GM12892 (cell line): Measurements from ENCODE around the gene ITM2B.

ENCODE experiments used
- DNase-seq: peaks from one replicate; pipeline ENCODE4 v3.0.0; 2011; ENCODE audit not compliant: insufficient read length
- FAIRE-seq: peaks from 2 replicates; lab custom pipeline; 2011; peaks lifted over from hg19 to GRCh38; lab: Jason Lieb, UNC
- POLR2A ChIP-seq: IDR thresholded peaks from 2 replicates; pipeline ENCODE4 v1.6.1; 2011; ENCODE audit warnings: low read depth, low read length, control low read depth
- POLR2AphosphoS5 ChIP-seq: IDR thresholded peaks from 2 replicates; pipeline ENCODE4 v1.6.1; 2011; ENCODE audit warnings: low read depth, low read length, control low read depth
- TAF1 ChIP-seq: IDR thresholded peaks from 2 replicates; pipeline ENCODE4 v1.6.1; 2011; ENCODE audit warnings: low read depth, mild to moderate bottlenecking, control low read depth, low read length, borderline replicate concordance

The ITM2B gene

DNA sequence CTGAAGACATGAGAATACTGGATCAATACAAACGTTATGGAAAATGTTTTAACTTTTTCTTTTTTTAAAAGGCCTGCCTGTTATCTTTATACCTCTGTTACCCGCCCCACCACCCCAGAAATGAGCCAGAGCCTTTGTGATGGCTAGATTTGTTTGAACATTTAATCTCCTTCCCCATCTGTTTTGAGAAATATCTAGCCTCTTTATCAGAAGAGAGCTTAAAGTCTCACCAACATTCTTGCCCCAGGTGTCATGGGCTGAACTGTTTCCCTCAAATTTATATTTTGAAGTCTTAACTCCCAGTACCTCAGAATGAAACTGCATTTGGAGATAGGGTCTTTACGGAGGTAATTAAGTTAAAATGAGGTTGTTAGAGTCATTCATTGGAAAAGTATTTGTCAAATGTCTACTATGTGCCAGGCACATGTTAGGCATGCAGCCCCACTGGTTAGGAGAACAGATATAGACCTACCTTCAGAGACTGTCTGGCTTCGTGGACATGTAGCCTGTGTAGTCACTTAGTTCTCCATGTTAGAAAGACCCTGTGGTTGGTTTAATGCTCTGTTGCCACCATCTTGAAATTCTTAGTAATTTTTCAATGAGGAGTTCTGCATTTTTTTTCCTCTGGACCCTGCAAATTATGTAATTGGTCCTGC is 64.3 kb downstream of the ITM2B start:
- no peak for DNase-seq

GRCh38 chr13:48299591-48299990 is 66.6 kb downstream of the ITM2B start:
- FAIRE-seq (no peak), DNase-seq (no peak)
- TF ChIP-seq TAF1 = no peak
- TF ChIP-seq POLR2AphosphoS5 = no peak
- no peak for TF ChIP-seq POLR2A

More for the DNA sequence above, 64.3 kb downstream of the ITM2B start:
- FAIRE-seq = no peak
- TF ChIP-seq TAF1 = no peak
- no peak for TF ChIP-seq POLR2A
- TF ChIP-seq POLR2AphosphoS5 = no peak

DNA sequence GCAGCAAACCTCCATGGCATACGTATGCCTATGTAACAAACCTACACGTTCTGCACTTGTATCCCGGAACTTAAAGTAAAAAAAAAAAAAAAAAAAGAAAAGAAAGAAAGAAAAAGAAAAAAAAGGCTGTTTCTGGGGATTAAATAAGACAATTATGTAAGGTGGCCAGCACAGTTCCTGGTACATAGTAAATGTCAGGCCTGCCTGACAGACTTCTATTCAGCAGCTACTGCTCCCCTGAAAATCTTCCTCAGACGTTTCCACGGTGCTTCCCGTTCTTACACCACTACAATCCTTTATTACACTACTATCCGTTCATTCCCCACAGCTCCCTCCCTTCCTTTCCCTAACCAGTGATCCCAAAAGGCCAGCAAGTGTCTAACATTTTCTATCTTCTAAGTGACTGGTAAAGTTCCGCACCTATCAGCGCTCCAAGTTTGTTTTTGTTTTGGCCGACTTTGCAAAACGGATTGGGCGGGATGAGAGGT is 69.9 kb downstream of the ITM2B start:
- TF ChIP-seq POLR2A (no peak), POLR2AphosphoS5 (no peak), TAF1 (no peak)
- FAIRE-seq (peak; percentile 64), DNase-seq (no peak)

- DNase-seq (peak; percentile 69), FAIRE-seq (peak; percentile 95)
- TF ChIP-seq POLR2AphosphoS5 = no peak
- peak; percentile 30; the same call in 1 of the 2 replicates for TF ChIP-seq TAF1
- TF ChIP-seq POLR2A = peak; percentile 60; the same call in 1 of the 2 replicates
These were observed 70.5 kb downstream of the ITM2B start, which contains the start of gene RB1 for GRCh38 chr13:48303359-48304142. RB1 (plus strand) TSS chr13:48303751; CDS start chr13:48303913, 162 bp downstream.

DNA sequence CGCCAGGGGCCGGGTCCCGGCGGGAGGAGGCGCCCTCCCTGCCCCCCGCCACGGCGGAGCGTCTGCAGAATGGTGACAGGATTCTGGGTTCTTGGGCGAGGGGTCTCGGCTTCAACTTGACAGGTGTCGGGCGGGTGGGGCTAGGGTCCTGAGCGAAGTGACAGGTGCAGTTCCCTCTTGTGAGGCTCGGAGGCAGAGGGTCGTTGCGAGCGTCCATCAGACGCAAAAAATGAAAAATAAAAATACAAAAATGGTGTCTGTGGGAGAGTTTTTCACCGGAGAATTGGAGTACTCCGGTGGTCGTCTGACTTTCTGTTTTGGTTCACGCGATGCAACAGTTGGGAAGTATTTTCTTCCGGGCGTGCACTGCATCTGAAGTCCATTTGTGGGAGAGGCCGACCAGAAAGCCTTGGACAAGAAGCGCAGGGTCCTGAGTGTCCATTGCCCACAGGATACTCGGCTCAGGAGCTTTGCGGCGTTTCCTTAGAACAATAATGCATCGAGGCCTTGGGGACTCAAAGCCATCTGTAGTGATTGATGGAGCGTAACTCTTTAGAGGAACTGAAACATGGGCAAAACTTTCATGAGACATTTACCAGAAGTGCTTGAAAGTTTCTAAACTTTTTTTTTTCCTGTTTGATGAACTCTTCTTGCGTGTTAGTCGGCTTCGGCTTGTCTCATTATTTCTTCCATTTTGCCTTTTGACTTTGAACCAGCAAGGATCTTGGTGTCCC is 71.3 kb downstream of the ITM2B start:
- DNase-seq (peak; percentile 45), FAIRE-seq (peak; percentile 92)
- TF ChIP-seq POLR2AphosphoS5 (peak; percentile 59; the same call in 1 of the 2 replicates), POLR2A (peak; percentile 67), TAF1 (peak; percentile 60; the same call in 1 of the 2 replicates)

DNA sequence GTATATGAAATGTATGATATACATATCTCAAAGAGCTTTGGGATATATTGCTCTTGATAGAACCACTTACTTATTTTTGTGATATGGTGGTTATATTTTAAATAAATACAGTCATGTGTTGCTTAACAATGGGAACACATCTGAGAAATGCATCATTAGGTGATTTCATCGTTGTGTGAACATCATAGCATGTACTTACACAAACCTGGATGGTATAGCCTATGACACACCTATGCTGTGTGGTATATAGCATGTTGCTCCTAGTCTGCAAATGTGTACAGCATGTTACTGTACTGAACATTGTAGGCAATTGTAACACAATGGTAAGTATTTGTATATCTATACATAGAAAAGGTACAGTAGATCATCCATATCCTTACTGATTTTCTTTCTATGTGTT is 78.2 kb downstream of the ITM2B start:
- DNase-seq (no peak), FAIRE-seq (no peak)
- no peak for TF ChIP-seq TAF1
- no peak for TF ChIP-seq POLR2A
- TF ChIP-seq POLR2AphosphoS5 = no peak

DNA sequence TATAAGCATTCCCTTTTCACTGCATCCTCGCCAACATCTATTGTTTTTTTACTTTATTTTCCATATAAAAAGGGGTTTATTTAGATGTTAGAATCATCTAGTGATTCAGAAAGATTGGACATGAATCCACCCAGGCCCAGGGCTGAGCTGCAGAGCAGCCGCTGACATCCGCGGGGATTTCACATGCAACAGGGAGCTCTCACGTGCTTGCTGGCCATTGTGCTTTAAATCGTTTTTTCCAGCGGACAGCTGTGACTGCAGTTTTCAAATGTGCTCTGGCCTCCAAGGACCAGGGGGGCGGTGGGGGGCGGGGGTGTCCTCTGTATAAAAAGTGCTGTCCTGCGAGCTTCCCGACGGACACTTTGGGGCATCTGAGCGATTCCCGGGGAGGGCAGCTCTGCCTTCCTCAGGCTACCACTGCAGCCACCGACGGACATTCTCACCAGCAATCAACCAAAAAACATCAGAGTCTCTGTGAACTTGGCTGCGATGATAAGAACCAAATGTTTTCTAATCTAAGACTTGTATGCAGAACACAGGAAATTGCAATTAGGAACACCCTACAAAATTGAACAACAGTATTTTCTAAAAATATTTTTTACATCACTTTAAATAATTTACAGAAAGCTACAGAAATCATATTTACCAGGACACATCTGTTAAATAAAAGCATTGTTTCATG is 83.1 kb downstream of the ITM2B start:
- DNase-seq = no peak
- no peak for FAIRE-seq

DNA sequence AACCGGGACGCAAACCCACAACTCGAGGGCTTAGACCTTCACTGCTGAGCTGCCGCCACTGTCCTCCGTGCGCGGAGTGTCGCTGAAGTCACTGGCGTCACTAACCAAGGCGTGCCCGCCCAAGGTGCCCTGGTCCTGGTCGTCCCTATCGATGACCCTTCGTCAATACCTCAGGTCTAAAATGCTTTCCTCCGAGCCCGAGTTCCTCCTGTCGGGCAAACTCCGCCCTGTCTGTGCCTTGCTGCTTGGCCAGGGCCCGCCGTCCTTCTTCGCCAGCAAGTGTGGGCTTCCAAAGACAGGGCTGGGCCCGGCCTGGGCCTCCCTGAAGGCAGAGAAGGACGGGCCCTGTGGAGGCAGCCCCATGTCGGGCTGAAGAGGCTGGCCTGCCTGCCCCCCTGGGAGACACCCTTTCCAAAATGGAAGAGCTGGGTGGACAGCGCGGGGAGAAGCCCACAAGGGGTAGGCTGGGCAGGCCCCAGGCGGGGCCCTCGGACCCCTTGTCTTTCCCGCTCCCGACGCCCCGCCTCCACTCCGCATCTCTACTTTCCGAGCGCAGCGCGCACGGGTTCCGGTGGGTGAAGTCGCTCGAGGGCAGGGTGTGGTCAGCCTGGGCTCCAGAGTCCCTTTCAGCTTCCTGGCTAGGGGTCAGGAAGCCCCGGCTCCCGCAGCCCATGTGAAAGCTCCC is 84.0 kb downstream of the ITM2B start:
- DNase-seq (no peak), FAIRE-seq (no peak)
- TF ChIP-seq POLR2A (no peak), POLR2AphosphoS5 (no peak), TAF1 (no peak)

More for the DNA sequence above, 83.1 kb downstream of the ITM2B start:
- no peak for TF ChIP-seq POLR2AphosphoS5
- no peak for TF ChIP-seq POLR2A
- no peak for TF ChIP-seq TAF1

DNA sequence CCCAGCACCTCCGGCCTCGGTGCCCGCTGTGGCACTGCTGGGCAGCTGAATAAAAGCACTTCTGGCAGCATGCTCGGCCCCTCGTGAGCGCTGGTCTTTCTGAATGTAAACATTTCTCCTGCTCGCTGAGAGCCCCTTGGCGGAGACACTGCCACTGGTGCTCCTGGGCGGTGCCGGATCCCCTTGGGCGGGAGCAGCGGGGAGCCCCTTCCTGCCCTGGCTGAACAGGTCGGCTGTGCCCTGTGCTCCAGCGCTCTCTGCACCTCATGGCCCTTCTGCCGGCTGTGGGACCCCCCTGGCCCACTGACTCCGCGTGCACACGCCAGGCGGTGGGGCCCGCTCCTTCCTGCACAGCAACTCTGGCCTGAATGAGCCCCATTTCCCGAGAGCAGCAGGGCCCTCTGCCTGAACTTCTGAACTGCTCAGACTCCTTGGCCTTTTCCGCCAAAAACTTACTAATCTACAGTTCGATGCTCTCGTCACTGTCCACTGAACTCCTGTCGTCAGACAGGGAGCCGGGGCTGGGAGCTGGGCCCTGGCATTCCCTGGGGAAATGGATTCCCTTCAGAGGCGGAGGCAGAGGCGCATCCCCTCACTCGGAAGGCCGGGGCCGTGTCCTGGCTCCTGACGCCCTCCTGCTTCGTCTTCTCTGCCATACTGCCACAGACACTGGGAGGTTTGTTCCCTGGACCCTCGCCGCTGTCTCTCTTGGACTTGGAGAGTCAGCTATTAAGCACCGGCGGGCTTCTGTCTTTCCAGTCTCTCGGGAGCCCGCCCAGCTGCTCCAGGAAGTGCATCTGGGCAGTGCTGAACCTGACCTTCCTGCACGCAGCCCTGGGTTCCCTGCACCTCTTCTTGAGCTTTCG is 84.7 kb downstream of the ITM2B start:
- FAIRE-seq = no peak
- no peak for DNase-seq
- no peak; the same call in 1 of the 2 replicates for TF ChIP-seq POLR2AphosphoS5
- TF ChIP-seq POLR2A = no peak
- TF ChIP-seq TAF1 = no peak

DNA sequence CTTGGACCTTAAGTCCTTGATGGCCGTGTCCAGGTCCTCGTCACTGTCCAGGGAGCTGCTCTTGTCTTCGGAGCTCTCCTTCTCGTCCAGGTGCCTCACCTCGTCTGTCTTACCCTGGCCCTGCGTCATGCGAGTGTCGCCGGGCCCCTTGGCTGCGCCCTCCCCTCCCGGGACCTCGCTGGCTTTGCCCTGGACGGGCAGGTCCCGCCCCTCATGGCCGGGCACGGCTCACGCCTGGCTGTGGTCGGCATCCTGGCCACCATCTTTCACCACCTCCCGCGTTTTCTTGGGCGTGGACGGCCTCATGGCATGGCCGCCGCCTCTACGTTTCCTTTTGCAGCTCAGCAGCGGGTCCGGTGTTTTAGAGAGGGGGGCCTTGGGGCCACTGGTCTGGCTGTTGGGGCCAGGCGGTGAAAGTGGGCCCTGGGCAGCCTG is 85.4 kb downstream of the ITM2B start:
- TF ChIP-seq TAF1 = no peak
- TF ChIP-seq POLR2A = no peak
- TF ChIP-seq POLR2AphosphoS5 = no peak
- DNase-seq = no peak
- no peak for FAIRE-seq
